Measurements from ENCODE around the gene PARVA.

PARVA gene

DNA sequence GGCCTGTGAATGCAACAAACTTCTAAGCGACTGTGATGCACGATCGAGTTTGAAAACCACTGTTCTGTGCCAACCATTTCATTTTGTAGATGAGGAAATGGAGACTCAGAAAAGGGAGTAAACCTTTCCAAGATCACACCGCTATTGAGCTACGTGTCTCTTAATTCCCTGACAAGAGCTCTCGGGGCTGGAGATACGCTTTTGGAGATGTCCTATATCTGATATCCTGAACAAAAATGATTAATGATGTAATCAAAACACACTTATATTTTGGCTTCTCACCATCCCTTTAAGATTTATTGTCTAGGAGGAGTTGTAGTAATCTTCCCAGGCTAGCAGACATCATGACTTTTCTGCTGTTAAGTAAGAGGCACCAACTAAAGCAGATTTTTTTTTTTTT is 1.7 kb upstream of the PARVA start:
- FAIRE-seq (no peak), DNase-seq (ENCODE audit: insufficient read length, low spot score) (no peak)
- no peak for TF ChIP-seq POU2F2 (IDR thresholded peaks at IDR 0.05; ENCODE audit: low read depth, low read length)
- no peak for TF ChIP-seq SPI1 (IDR thresholded peaks at IDR 0.05; ENCODE audit: low read depth, low read length)
- TF ChIP-seq POLR2AphosphoS5 (IDR thresholded peaks at IDR 0.05; ENCODE audit: low read depth, low read length): no peak
- TF ChIP-seq TAF1 (IDR thresholded peaks at IDR 0.05; ENCODE audit: low read depth, low read length): no peak
- TF ChIP-seq PAX5 (IDR thresholded peaks at IDR 0.05; ENCODE audit: insufficient read depth, low read length, severe bottlenecking): no peak
- no peak for TF ChIP-seq POLR2A (IDR thresholded peaks at IDR 0.05; ENCODE audit: low read depth, low read length)

DNA sequence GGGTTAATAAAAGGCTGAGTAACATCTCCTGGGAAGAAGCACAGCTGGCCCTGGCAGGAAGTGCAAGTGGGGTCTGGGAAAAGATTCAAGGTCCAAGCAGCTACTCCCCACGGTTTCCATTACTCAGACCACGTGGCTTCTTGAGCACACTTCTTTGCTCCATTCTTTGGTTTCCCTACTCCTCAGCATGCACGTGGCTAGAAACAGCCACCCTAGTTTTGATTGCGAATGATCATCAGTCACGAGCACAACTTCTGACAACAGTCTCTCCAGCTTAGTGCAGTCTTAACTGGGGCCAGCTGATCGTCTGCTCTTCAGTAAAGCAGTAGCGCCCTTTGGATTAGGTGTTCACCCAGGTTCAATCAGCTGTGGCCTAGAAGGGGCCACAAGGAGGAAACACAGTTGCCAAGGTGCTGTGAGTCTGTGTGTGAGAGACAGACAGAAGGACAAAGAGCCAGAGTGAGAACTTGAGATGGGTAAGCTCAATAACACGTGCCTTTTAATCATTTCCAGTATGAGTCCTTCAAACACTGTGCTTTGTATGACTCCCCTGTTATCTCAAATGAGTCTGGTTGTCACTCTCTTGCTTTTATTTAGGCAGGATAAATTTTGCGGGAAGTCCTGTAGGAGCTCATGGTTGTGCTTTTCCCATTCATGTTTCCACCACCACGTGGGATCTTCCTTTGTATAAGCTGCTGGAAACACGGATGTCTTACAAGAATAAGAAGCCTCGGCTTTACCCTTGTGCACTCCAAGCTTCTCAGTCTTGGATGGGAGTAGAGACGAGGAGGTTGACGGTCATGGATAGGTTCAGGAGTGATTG is 901 bp upstream of the PARVA start:
- no peak for FAIRE-seq
- TF ChIP-seq POLR2AphosphoS5 (IDR thresholded peaks at IDR 0.05; ENCODE audit: low read depth, low read length) (no peak), POU2F2 (IDR thresholded peaks at IDR 0.05; ENCODE audit: low read depth, low read length) (no peak), SPI1 (IDR thresholded peaks at IDR 0.05; ENCODE audit: low read depth, low read length) (no peak), TAF1 (IDR thresholded peaks at IDR 0.05; ENCODE audit: low read depth, low read length) (no peak), PAX5 (IDR thresholded peaks at IDR 0.05; ENCODE audit: insufficient read depth, low read length, severe bottlenecking) (no peak), POLR2A (IDR thresholded peaks at IDR 0.05; ENCODE audit: low read depth, low read length) (no peak)
- DNase-seq (ENCODE audit: insufficient read length, low spot score): no peak

- FAIRE-seq: no peak
- no peak for TF ChIP-seq POLR2AphosphoS5 (IDR thresholded peaks at IDR 0.05; ENCODE audit: low read depth, low read length)
- no peak for TF ChIP-seq POLR2A (IDR thresholded peaks at IDR 0.05; ENCODE audit: low read depth, low read length)
- TF ChIP-seq PAX5 (IDR thresholded peaks at IDR 0.05; ENCODE audit: insufficient read depth, low read length, severe bottlenecking): no peak
- TF ChIP-seq TAF1 (IDR thresholded peaks at IDR 0.05; ENCODE audit: low read depth, low read length): no peak
- no peak for TF ChIP-seq SPI1 (IDR thresholded peaks at IDR 0.05; ENCODE audit: low read depth, low read length)
- TF ChIP-seq POU2F2 (IDR thresholded peaks at IDR 0.05; ENCODE audit: low read depth, low read length): no peak
These were observed 638 bp downstream of the PARVA start for GRCh38 chr11:12377824-12378593.

GRCh38 chr11:12380565-12381325 is 3.4 kb downstream of the PARVA start:
- no peak for TF ChIP-seq PAX5 (IDR thresholded peaks at IDR 0.05; ENCODE audit: insufficient read depth, low read length, severe bottlenecking)
- no peak for TF ChIP-seq POU2F2 (IDR thresholded peaks at IDR 0.05; ENCODE audit: low read depth, low read length)
- no peak for TF ChIP-seq POLR2AphosphoS5 (IDR thresholded peaks at IDR 0.05; ENCODE audit: low read depth, low read length)
- TF ChIP-seq SPI1 (IDR thresholded peaks at IDR 0.05; ENCODE audit: low read depth, low read length): no peak
- TF ChIP-seq TAF1 (IDR thresholded peaks at IDR 0.05; ENCODE audit: low read depth, low read length): no peak
- TF ChIP-seq POLR2A (IDR thresholded peaks at IDR 0.05; ENCODE audit: low read depth, low read length): no peak
- no peak for FAIRE-seq
- DNase-seq (ENCODE audit: insufficient read length, low spot score): no peak

More at GRCh38 chr11:12377824-12378593, 638 bp downstream of the PARVA start:
- DNase-seq (ENCODE audit: insufficient read length, low spot score): no peak

DNA sequence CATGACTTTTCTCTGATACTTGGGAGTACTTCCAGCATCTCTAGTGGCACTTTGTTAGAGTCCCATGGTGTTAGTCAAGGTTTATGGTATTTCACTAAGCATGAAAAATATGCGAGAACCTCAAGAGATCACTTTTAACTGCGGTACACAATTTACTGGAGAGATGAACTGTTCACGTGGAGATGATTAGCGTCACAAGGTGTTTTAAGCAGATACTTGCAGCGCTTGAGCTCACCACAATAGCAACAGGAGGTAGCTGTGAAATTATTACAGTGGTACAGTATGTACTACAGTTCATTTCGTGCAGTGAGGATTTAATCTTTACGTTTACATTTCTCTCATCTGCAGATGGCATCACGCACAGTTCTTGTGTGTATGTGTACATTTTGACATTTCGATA is 4.5 kb downstream of the PARVA start:
- FAIRE-seq: no peak
- DNase-seq (ENCODE audit: insufficient read length, low spot score): no peak
- TF ChIP-seq TAF1 (IDR thresholded peaks at IDR 0.05; ENCODE audit: low read depth, low read length): no peak
- no peak for TF ChIP-seq POU2F2 (IDR thresholded peaks at IDR 0.05; ENCODE audit: low read depth, low read length)
- no peak for TF ChIP-seq SPI1 (IDR thresholded peaks at IDR 0.05; ENCODE audit: low read depth, low read length)
- TF ChIP-seq PAX5 (IDR thresholded peaks at IDR 0.05; ENCODE audit: insufficient read depth, low read length, severe bottlenecking): no peak
- no peak for TF ChIP-seq POLR2AphosphoS5 (IDR thresholded peaks at IDR 0.05; ENCODE audit: low read depth, low read length)
- TF ChIP-seq POLR2A (IDR thresholded peaks at IDR 0.05; ENCODE audit: low read depth, low read length): no peak

DNA sequence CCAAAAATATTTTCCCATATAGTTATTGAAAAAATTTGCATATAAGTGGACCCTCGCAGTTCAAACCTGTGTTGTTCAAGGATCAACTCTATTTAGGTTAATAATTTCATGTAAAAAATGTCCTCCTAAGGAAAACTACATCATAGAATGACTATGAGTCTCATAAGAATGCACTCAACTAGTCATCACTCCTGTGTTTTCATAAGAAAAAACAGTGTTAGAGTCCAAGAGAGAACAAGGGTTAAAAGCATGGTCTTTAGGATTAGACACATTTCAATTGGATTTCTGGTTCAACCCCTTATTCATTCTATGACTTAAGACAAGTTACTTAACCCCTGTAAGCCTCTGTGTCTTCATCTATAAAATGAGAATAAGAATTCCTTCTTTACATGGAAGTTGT is 5.1 kb downstream of the PARVA start:
- DNase-seq (ENCODE audit: insufficient read length, low spot score) (no peak), FAIRE-seq (no peak)
- no peak for TF ChIP-seq SPI1 (IDR thresholded peaks at IDR 0.05; ENCODE audit: low read depth, low read length)
- no peak for TF ChIP-seq POU2F2 (IDR thresholded peaks at IDR 0.05; ENCODE audit: low read depth, low read length)
- no peak for TF ChIP-seq TAF1 (IDR thresholded peaks at IDR 0.05; ENCODE audit: low read depth, low read length)
- no peak for TF ChIP-seq POLR2A (IDR thresholded peaks at IDR 0.05; ENCODE audit: low read depth, low read length)
- no peak for TF ChIP-seq PAX5 (IDR thresholded peaks at IDR 0.05; ENCODE audit: insufficient read depth, low read length, severe bottlenecking)
- no peak for TF ChIP-seq POLR2AphosphoS5 (IDR thresholded peaks at IDR 0.05; ENCODE audit: low read depth, low read length)

DNA sequence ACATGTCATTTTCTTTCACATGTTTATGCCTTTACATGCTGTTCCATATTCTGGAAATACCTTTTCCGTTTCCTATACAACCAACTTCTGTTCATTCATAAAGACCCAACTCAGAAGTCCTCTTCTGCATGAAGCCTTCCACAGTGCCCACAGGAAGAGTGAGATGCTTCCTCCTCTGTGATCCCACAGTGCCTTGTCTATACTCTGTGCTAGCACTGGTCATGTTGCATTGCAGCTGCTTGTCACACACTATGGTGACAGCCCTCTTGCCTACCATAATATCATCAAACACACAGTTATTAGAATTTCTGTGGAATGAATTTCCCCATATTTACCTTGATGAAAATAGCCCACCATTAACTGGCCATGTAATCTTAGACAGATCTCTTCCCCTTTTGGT is 8.9 kb downstream of the PARVA start:
- FAIRE-seq (no peak), DNase-seq (ENCODE audit: insufficient read length, low spot score) (no peak)
- TF ChIP-seq POLR2A (IDR thresholded peaks at IDR 0.05; ENCODE audit: low read depth, low read length): no peak
- no peak for TF ChIP-seq PAX5 (IDR thresholded peaks at IDR 0.05; ENCODE audit: insufficient read depth, low read length, severe bottlenecking)
- no peak for TF ChIP-seq SPI1 (IDR thresholded peaks at IDR 0.05; ENCODE audit: low read depth, low read length)
- no peak for TF ChIP-seq POLR2AphosphoS5 (IDR thresholded peaks at IDR 0.05; ENCODE audit: low read depth, low read length)
- TF ChIP-seq TAF1 (IDR thresholded peaks at IDR 0.05; ENCODE audit: low read depth, low read length): no peak
- TF ChIP-seq POU2F2 (IDR thresholded peaks at IDR 0.05; ENCODE audit: low read depth, low read length): no peak

GRCh38 chr11:12386745-12387144 is 9.4 kb downstream of the PARVA start:
- no peak for DNase-seq (ENCODE audit: insufficient read length, low spot score)
- FAIRE-seq: no peak
- TF ChIP-seq PAX5 (IDR thresholded peaks at IDR 0.05; ENCODE audit: insufficient read depth, low read length, severe bottlenecking): no peak
- no peak for TF ChIP-seq SPI1 (IDR thresholded peaks at IDR 0.05; ENCODE audit: low read depth, low read length)
- no peak for TF ChIP-seq POU2F2 (IDR thresholded peaks at IDR 0.05; ENCODE audit: low read depth, low read length)
- no peak for TF ChIP-seq POLR2AphosphoS5 (IDR thresholded peaks at IDR 0.05; ENCODE audit: low read depth, low read length)
- no peak for TF ChIP-seq TAF1 (IDR thresholded peaks at IDR 0.05; ENCODE audit: low read depth, low read length)
- no peak for TF ChIP-seq POLR2A (IDR thresholded peaks at IDR 0.05; ENCODE audit: low read depth, low read length)

Measured in GM12891 (cell line).